ENCODE measurements around the gene ZCCHC3.

ZCCHC3 gene

DNA sequence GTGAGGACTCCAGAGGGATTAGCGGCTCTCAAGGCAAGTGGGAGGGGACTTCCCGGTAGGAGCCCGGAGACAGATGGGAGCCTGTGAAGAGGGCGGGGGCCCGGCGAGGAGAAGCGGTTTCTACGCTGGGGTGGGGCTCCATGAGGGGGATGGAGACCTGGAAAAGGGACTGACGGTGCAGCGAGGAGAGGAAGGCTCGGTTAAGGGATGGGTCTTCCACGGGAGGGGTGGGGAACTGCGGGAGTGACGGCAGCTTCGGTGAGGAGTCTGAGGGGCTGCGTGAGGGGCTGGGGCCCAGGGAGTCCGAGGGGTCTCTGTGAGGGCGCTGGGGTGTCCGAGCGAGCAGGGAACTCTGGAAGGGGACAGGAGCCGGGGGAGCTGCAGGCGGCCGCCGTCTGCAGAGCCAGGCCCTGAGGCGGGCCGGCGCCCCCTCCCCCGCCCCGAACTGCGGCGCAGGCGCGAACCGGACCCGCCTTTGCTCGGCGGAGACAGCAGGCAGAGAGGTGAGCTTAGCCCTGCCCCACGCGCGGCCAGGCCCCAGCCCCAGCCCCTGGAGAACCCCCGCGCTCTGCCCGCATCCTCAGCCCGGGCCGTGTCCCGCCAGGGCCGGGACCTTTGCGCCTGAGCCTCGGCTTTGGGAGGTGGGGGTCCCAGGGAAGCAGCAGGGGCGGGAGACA is 49.4 kb downstream of the ZCCHC3 start, which contains the start of gene NRSN2:
Gene NRSN2, plus strand, starts transcription at position 472 of the 677 bp plus-strand sequence. CDS start 2,533 bp downstream, outside the sequence.
- H3K27me3 Mint-ChIP-seq = no peaks in the 10 kb centered on the region
- H3K4me1 Mint-ChIP-seq = peaks cover 16% of the 10 kb centered on the region
- DNase-seq (ENCODE audit: low spot score in 2 of 2) (no peak), ATAC-seq (replicated peaks; ENCODE audit: extremely low read depth, poor library complexity, severe bottlenecking) (no peak)
- H3K9me3 Mint-ChIP-seq = no peaks in the 10 kb centered on the region
- peak within 1 kb of the TSS; percentile 94 for H3K27ac Mint-ChIP-seq (ENCODE audit: low read depth)
- H3K4me3 Mint-ChIP-seq = peak within 1 kb of the TSS; percentile 88
- peaks cover 5% of the 10 kb centered on the region for H3K36me3 Mint-ChIP-seq (ENCODE audit: insufficient read depth)

- Mint-ChIP-seq H3K27me3 (no peaks in the 10 kb centered on the region), H3K4me3 (peak overlapping the region; percentile 88), H3K27ac (ENCODE audit: low read depth) (no peak overlapping the region), H3K4me1 (peaks cover 21% of the 10 kb centered on the region), H3K9me3 (no peaks in the 10 kb centered on the region), H3K36me3 (ENCODE audit: insufficient read depth) (peaks cover 5% of the 10 kb centered on the region)
- ATAC-seq (replicated peaks; ENCODE audit: extremely low read depth, poor library complexity, severe bottlenecking) (no peak), DNase-seq (ENCODE audit: low spot score in 2 of 2) (no peak)
Measured at GRCh38 chr20:347317-347639, 49.9 kb downstream of the ZCCHC3 start.

- peak overlapping the region; percentile 78 for H3K27ac Mint-ChIP-seq (ENCODE audit: low read depth)
- H3K4me3 Mint-ChIP-seq = peak overlapping the region; percentile 88
- ATAC-seq (replicated peaks; ENCODE audit: extremely low read depth, poor library complexity, severe bottlenecking) (peak; percentile 74), DNase-seq (ENCODE audit: low spot score in 2 of 2) (no peak)
- H3K36me3 Mint-ChIP-seq (ENCODE audit: insufficient read depth) = peaks cover 5% of the 10 kb centered on the region
- no peaks in the 10 kb centered on the region for H3K27me3 Mint-ChIP-seq
- peaks cover 21% of the 10 kb centered on the region for H3K4me1 Mint-ChIP-seq
- no peaks in the 10 kb centered on the region for H3K9me3 Mint-ChIP-seq
Measured at GRCh38 chr20:347640-348484, 50.5 kb downstream of the ZCCHC3 start.

DNA sequence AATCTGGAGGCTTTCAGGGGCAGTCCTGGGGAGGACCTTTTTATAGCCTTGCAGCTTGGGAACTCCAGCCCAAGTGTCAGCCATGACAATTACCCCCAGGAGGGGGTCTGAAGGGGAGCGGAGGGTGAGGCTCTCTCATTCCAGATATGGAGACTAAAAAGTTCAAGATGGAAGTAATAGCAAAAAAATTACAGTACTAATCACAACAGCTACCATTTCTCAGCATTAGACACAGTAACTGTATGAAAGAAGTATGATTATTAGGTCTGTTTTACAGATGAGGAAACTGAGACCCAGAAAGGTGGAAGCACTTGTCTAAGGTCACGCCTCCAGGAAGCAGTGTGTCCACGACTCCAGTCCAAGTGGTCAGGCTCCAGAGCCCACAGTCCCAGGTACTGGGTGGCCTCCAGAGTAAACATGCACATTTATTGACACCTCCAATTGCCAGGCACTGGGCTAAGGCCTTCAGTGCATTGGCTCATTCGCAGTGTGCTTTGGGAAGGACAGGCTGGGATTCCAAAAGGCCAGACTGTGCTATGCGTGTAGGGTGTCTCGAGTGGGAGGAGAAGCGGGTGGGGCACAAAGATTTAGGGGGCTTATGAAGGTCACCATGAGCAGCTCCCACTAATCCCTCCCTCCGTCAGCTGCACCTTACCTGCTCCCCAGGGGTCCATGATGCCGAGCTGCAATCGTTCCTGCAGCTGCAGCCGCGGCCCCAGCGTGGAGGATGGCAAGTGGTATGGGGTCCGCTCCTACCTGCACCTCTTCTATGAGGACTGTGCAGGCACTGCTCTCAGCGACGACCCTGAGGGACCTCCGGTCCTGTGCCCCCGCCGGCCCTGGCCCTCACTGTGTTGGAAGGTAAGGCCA is 51.8 kb downstream of the ZCCHC3 start:
- Mint-ChIP-seq H3K36me3 (ENCODE audit: insufficient read depth) (peaks cover 5% of the 10 kb centered on the region), H3K27me3 (no peaks in the 10 kb centered on the region), H3K9me3 (no peaks in the 10 kb centered on the region), H3K27ac (ENCODE audit: low read depth) (no peak overlapping the region), H3K4me1 (peaks cover 21% of the 10 kb centered on the region), H3K4me3 (peak overlapping the region; percentile 88)
- ATAC-seq (replicated peaks; ENCODE audit: extremely low read depth, poor library complexity, severe bottlenecking) = no peak
- no peak for DNase-seq (ENCODE audit: low spot score in 2 of 2)

Data from central memory CD8-positive, alpha-beta T cell (primary cell).